Kidney epithelial cell (primary cell): ENCODE measurements around the gene THSD4. TPM values are rescaled to one million over a fixed set of nuclear protein-coding genes. Genes with fewer than 3 reads are reported as not detected.
"Not testable (repeated sequence)": the region's sequence is repeated elsewhere in the genome, so short reads cannot be mapped to it uniquely, and the experiment has no call there.

Source experiments
- DNase-seq: peaks from one replicate; pipeline ENCODE4 v3.0.0-alpha.2; 2010; ENCODE audit warnings: low read depth
- H3K27me3 ChIP-seq: 2 replicates; pipeline ENCODE4 v1.6.0; 2011; ENCODE audit warnings: low read length; ENCODE audit not compliant: control insufficient read depth, insufficient read depth
- H3K36me3 ChIP-seq: 2 replicates; pipeline ENCODE4 v1.5.1; 2011; ENCODE audit warnings: low read length; ENCODE audit not compliant: control insufficient read depth, insufficient read depth
- H3K4me3 ChIP-seq: 2 replicates; pipeline ENCODE4 v1.5.1; 2011; ENCODE audit warnings: low read depth, mild to moderate bottlenecking, control low read depth, low read length
- total RNA-seq: library from RNA; depleted of rRNA; stranded (reverse); fragments of >200 nt; gene quantifications from 2 replicates; pipeline ENCODE4 v1.2.3, GENCODE V29; 2015
- TF ChIP-seq, protein P1 (sequence below): IDR thresholded peaks from 2 replicates; pipeline ENCODE4 v1.5.1; 2011; ENCODE audit warnings: mild to moderate bottlenecking, moderate library complexity, low read length, control low read depth, inconsistent platforms; ENCODE audit not compliant: insufficient read depth, poor library complexity, severe bottlenecking

The THSD4 gene
- total RNA-seq, 1 donor from 2014 or later, result 17.7 TPM

DNA sequence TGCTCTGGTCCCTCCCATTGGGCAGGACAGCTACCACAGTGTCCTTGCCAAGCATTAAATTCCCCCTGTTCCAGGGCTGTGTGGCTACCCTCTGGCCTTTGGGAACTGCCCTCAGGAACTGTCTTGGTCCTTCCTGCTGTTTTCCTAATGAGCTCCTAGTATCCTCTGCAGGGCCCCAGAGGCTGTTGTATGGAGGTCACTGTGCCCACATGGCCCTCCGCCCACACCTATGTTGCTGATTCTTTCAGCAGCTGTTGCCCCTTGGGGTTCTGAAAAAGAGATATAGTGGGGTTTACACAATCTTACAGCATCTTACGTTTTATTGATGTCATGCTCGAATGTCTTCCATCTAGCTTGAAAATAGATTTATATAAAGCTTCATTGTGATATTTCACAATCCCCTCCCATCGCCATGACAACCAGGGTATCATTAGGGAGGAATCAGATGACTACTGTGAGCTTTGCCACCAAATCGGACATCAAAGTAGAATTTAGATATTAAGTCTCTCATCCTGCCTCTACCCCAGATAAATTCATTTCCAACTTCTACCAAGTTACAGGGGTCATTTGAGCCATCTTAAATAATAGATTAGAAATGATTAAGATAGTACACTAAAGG is 598.0 kb downstream of the THSD4 start:
- DNase-seq, result no peak
- no peak overlapping the region for H3K4me3 ChIP-seq
- no peaks in the 10 kb centered on the region for H3K36me3 ChIP-seq
- no peaks in the 10 kb centered on the region for H3K27me3 ChIP-seq
- TF ChIP-seq, protein P1, sequence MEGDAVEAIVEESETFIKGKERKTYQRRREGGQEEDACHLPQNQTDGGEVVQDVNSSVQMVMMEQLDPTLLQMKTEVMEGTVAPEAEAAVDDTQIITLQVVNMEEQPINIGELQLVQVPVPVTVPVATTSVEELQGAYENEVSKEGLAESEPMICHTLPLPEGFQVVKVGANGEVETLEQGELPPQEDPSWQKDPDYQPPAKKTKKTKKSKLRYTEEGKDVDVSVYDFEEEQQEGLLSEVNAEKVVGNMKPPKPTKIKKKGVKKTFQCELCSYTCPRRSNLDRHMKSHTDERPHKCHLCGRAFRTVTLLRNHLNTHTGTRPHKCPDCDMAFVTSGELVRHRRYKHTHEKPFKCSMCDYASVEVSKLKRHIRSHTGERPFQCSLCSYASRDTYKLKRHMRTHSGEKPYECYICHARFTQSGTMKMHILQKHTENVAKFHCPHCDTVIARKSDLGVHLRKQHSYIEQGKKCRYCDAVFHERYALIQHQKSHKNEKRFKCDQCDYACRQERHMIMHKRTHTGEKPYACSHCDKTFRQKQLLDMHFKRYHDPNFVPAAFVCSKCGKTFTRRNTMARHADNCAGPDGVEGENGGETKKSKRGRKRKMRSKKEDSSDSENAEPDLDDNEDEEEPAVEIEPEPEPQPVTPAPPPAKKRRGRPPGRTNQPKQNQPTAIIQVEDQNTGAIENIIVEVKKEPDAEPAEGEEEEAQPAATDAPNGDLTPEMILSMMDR, result no peak

DNA sequence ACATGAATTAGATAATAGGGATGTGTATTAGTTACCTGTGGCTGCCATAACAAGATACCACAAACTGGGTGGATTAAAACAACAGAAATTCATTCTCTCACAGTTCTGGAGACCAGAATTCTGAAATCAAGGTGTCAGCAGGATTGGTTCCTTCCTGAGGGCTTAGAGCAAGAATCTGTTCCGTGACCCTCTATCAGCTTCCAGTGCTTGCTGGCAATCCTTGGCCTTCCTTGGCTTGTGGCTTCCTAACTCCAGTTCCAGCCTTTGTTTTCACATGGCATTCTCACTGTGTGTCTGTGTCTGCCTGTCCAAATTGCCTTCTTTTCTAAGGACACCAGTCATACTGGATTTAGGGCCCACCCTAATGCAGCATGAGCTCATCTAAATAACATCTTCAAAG is 600.6 kb downstream of the THSD4 start:
- no peaks in the 10 kb centered on the region for H3K36me3 ChIP-seq
- TF ChIP-seq, protein P1, result no peak
- DNase-seq, result no peak
- H3K27me3 ChIP-seq, result no peaks in the 10 kb centered on the region
- no peak overlapping the region for H3K4me3 ChIP-seq

DNA sequence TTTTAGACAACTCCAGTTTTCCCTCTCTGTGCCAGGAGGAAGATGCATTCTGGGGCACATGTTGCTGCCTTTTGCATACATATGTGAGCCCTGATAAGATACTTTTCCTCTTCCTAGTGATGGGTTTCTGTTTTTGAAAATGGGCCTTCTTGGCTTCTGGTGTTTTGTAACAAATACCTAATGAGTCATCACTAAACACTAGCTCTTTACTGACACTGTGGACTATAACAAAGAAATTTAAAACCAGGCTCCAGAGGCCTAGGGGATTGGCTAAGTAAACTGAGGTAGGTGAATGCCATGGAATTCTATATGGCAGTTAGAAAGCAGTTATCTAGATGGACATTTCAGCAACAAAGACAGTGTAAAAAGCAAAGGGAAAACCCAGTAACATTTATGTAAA is 601.7 kb downstream of the THSD4 start:
- no peaks in the 10 kb centered on the region for H3K36me3 ChIP-seq
- TF ChIP-seq, protein P1, result no peak

DNA sequence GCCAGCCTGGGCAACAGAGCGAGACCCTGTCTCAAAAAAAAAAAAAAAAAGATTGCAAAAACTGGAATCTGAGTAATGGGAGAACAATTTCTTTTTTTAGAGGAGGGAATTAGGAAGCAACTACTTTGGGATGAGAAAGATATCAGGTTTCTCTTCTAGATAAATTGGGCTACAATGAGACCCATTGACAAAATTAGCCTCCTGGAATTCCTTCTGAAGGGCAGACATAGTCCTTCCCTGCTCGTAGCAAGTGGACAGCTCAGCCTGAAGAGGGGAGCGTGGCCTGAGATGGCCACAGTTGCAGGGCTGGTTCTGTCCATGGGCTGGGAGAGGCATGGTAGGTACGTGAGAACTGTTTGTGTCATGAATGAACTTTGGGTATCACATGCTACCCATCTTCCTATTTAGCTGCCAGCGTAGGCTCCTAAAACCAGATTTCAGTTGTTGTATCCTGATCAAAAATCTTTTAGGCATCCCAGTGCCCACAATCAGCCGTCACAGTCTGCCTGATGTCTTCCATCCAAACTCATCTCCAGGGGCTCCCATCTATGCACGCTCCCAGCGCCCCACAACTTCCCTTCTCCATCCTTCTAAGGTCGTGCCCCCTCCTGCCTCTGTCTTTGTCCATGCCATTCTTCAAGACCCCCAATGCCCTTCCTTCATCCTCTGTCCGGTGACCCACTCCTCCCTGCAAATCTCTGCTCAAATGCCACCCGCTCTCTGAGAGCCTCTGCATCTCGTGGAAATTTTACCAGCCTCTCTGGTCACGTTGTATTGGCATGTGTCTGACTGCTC is 603.0 kb downstream of the THSD4 start:
- Histone ChIP-seq H3K36me3 (no peaks in the 10 kb centered on the region), H3K27me3 (no peaks in the 10 kb centered on the region), H3K4me3 (no peak overlapping the region)
- TF ChIP-seq, protein P1, result no peak
- DNase-seq, result no peak

More for the DNA sequence above, 601.7 kb downstream of the THSD4 start:
- DNase-seq, result no peak
- H3K4me3 ChIP-seq, result no peak overlapping the region
- H3K27me3 ChIP-seq, result no peaks in the 10 kb centered on the region

DNA sequence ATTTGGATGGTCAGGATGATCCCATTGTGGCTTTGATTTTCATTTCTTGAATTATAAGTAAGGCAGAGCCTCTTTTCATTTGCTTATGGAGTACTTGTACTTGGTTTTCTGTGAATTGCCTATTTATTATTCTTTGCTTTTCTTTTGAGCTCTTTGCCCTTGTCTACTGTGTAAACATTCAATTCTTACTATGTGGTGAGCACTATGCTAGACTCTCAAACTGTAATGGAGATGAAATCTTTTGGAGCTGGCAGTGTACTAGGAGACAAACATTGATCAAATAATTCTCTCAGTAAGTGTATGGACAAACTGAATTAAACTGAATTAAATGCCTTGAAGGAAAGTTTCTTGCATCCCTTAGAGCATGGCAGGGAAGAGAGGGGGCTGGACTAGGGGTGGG is 608.1 kb downstream of the THSD4 start:
- Histone ChIP-seq H3K27me3 (no peaks in the 10 kb centered on the region), H3K36me3 (no peaks in the 10 kb centered on the region), H3K4me3 (no peak overlapping the region)
- no peak for DNase-seq
- TF ChIP-seq, protein P1, result no peak

DNA sequence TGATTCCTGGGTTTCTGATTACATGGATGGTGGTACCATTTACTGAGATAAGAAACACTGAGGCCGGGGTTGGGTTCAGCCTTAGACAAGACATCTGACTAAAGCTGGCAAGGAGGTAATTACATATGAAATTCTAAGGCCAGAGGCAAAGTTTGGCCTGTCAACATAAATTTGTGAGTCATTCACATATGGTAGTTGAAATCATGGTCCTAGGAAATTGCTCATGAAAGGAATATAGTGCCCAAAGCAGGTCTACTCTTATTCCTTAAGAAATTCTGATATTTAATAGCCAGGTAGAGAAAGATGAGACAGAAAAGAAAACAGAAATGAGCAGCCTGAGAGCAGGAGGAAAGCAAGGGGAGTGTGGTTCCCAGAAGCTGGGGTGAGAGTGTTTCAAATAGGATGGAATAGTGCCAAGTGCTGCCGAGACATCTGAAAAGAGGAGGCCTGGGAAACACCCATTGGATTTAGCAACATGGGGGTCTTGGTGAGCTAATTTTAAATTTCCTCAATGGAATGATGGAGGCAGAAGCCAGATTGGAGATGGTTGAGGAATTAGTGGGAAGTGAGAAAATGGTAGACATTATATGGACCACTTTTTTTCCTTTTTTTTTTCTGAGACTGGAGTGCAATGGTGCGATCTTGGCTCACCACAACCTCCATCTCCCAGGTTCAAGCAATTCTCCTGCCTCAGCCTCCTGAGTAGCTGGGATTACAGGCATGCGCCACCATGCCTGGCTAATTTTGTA is 610.1 kb downstream of the THSD4 start:
- H3K27me3 ChIP-seq, DNase-seq, H3K4me3 ChIP-seq, H3K36me3 ChIP-seq: not testable (repeated sequence)
